K562 (cell line): ENCODE measurements around the gene SERPINE1. TPM values are rescaled to one million over a fixed set of nuclear protein-coding genes. Genes with fewer than 3 reads are reported as not detected.
A peak's percentile ranks its signal among the peaks of the same experiment; 100 is the strongest.

Experiments
- ATAC-seq: fragments of 200-7000 bp; cut with Tn5 transposase; 3 replicates; pipeline ENCODE4 v1.9.1; 2020; ENCODE audit warnings: moderate library complexity
- BruUV-seq: library from RNA; stranded (reverse); fragments of 400-500 nt; replicated peaks from 2 replicates; lab custom pipeline; 2021; lab: Mats Ljungman, UMichigan
- CTCF ChIA-PET: fragments of 300-600 bp; formaldehyde crosslinking; extraction: SDS; loops from one replicate; lab custom pipeline; 2021; ENCODE audit warnings: low intra/inter-chr PET ratio; lab: Yijun Ruan, JAX
- POLR2A ChIA-PET: fragments of 300-600, 350-650 bp; sonication (Branson Sonifier 250); formaldehyde crosslinking; extraction: SDS; loops from one replicate; lab custom pipeline; 2021; ENCODE audit warnings: antibody characterized with exemption, inconsistent platforms; lab: Yijun Ruan, JAX
- DNase-seq, 4 experiments: peaks; one replicate each; pipeline versions ENCODE4 v3.0.0 to v3.0.0-alpha.2; 2011 to 2018; ENCODE audit warnings: low spot score in 3 of 4, mixed read lengths in 3 of 4; ENCODE audit errors: extremely low read depth in 1 of 4
- FAIRE-seq: peaks from 2 replicates; lab custom pipeline; 2011; peaks lifted over from hg19 to GRCh38; lab: Jason Lieb, UNC
- H2AFZ ChIP-seq: 2 replicates; pipeline ENCODE4 v1.6.0; 2011; ENCODE audit warnings: low read depth, low read length, control low read depth, inconsistent platforms
- H3K27ac ChIP-seq: fragments of 200-600 bp; 3 replicates; pipeline ENCODE4 v1.8.0; 2011; ENCODE audit warnings: low read depth, mild to moderate bottlenecking, control low read depth, inconsistent platforms, low read length, moderate library complexity, mixed read lengths; ENCODE audit errors: extremely low read depth
- H3K27me3 ChIP-seq, 2 experiments: fragments of 300-600 bp in 1 of 2; 2 replicates in 1 of 2; 3 replicates in 1 of 2; pipeline versions ENCODE4 v1.6.0 to v1.8.0; 2011; ENCODE audit warnings: inconsistent platforms in 2 of 2, low read length in 2 of 2, mild to moderate bottlenecking in 1 of 2, mixed read lengths in 1 of 2, moderate library complexity in 1 of 2; ENCODE audit not compliant: control insufficient read depth in 2 of 2, insufficient read depth in 2 of 2
- H3K36me3 ChIP-seq: fragments of 300-600 bp; 3 replicates; pipeline ENCODE4 v1.8.0; 2011; ENCODE audit warnings: mild to moderate bottlenecking, low read length, inconsistent platforms; ENCODE audit not compliant: control insufficient read depth, insufficient read depth
- H3K4me1 ChIP-seq, 2 experiments: fragments of 200-600 bp in 1 of 2; replicated peaks in 1 of 2; 2 replicates in 1 of 2; 3 replicates in 1 of 2; pipeline versions ENCODE4 v1.5.1 to v1.8.0; 2011; ENCODE audit warnings: inconsistent platforms in 2 of 2, low read length in 2 of 2, mild to moderate bottlenecking in 1 of 2, mixed read lengths in 1 of 2, moderate library complexity in 1 of 2; ENCODE audit not compliant: control insufficient read depth in 2 of 2, insufficient read depth in 2 of 2
- H3K4me2 ChIP-seq: 2 replicates; pipeline ENCODE4 v1.6.1; 2011; ENCODE audit warnings: low read length, control low read depth, inconsistent platforms, mixed read lengths; ENCODE audit not compliant: insufficient read depth
- H3K4me3 ChIP-seq: fragments of 200-600 bp; sonication (generic), shearing (Covaris generic); 2 replicates; pipeline ENCODE4 v1.5.1; 2016; ENCODE audit warnings: control low read depth, inconsistent platforms
- H3K79me2 ChIP-seq: fragments of 200-600 bp; 3 replicates; pipeline ENCODE4 v1.8.0; 2011; ENCODE audit warnings: low read length, inconsistent platforms; ENCODE audit not compliant: control insufficient read depth, insufficient read depth
- H3K9ac ChIP-seq, 2 experiments: 2 replicates each; pipeline versions ENCODE4 v1.6.0 to v1.6.1; 2011; ENCODE audit warnings: low read depth in 2 of 2, low read length in 2 of 2, control low read depth in 1 of 2, inconsistent platforms in 1 of 2, mild to moderate bottlenecking in 1 of 2, mixed read lengths in 1 of 2; ENCODE audit not compliant: insufficient read depth in 1 of 2
- H3K9me1 ChIP-seq: one replicate; pipeline ENCODE4 v1.6.0; 2011; ENCODE audit warnings: inconsistent platforms, mild to moderate bottlenecking, low read length, moderate library complexity; ENCODE audit not compliant: control insufficient read depth, insufficient read depth
- H3K9me3 ChIP-seq: replicated peaks from 2 replicates; pipeline ENCODE4 v1.5.1; 2011; ENCODE audit warnings: low read depth, low read length, inconsistent platforms; ENCODE audit not compliant: control insufficient read depth, insufficient read depth
- H4K20me1 ChIP-seq: replicated peaks from 2 replicates; pipeline ENCODE4 v1.6.1; 2011; ENCODE audit warnings: low read length, inconsistent platforms, mixed read lengths; ENCODE audit not compliant: control insufficient read depth, insufficient read depth
- ELF1 ChIP-seq: fragments of 200-800 bp; sonication (Bioruptor generic); IDR thresholded peaks from 2 replicates; pipeline ENCODE4 v1.6.1; 2016; ENCODE audit warnings: missing genetic modification characterization, missing compliant biosample characterization
- HMBOX1 ChIP-seq: sonication (generic); IDR thresholded peaks from 2 replicates; pipeline ENCODE4 v1.6.1; 2016
- HMG20B ChIP-seq: fragments of 250-450 bp; sonication (Bioruptor Pico); IDR thresholded peaks from 2 replicates; pipeline ENCODE4 v1.5.0; 2021; ENCODE audit warnings: mild to moderate bottlenecking
- MEF2A ChIP-seq: IDR thresholded peaks from 2 replicates; pipeline ENCODE4 v1.6.1; 2011; ENCODE audit warnings: low read depth, mild to moderate bottlenecking, low read length, moderate library complexity; ENCODE audit not compliant: control insufficient read depth
- MEF2D ChIP-seq: conservative IDR thresholded peaks from 2 replicates; pipeline ENCODE4 v1.6.1; 2016; ENCODE audit warnings: low read depth, missing genetic modification characterization, missing compliant biosample characterization
- RREB1 ChIP-seq: fragments of 250-450 bp; sonication (Bioruptor Pico); IDR thresholded peaks from 2 replicates; pipeline ENCODE4 v1.4.0; 2020
- STAT6 ChIP-seq: sonication (generic); formaldehyde crosslinking; IDR thresholded peaks from 2 replicates; pipeline ENCODE4 v1.8.1; 2023; ENCODE audit warnings: mild to moderate bottlenecking, missing genetic modification reagents
- ZNF639 ChIP-seq, 2 experiments: fragments of 200-800 bp in 1 of 2; sonication (Bioruptor generic) in 1 of 2; sonication (generic) in 1 of 2; formaldehyde crosslinking in 1 of 2; IDR thresholded peaks in 1 of 2; conservative IDR thresholded peaks in 1 of 2; 2 replicates each; pipeline versions ENCODE4 v1.5.0 to v1.6.1; 2016 to 2020; ENCODE audit warnings: missing compliant biosample characterization in 1 of 2, missing genetic modification characterization in 1 of 2, missing genetic modification reagents in 1 of 2
- WGBS: fragments of 100-300 bp; shearing (Covaris generic); methylation state at CpG from one replicate; pipeline ENCODE4 v1.1.6; 2016; ENCODE audit warnings: low coverage, mixed read lengths; ENCODE audit not compliant: insufficient coverage; ENCODE audit errors: missing lambda C conversion rate; 5-methylcytosine and 5-hydroxymethylcytosine counted together
- in situ Hi-C: fragments of 300-500 bp; cut with MboI; formaldehyde crosslinking; loops from 4 replicates; pipeline ENCODE4 v1.15.0; 2018; ENCODE audit warnings: inconsistent platforms, mixed read lengths
- intact Hi-C: fragments of 100-400 bp; cut with micrococcal nuclease; formaldehyde crosslinking; loops from 2 replicates; pipeline ENCODE4 v1.14.2; 2022
- polyA plus RNA-seq, 8 experiments: library from polyadenylated mRNA; depleted of rRNA in 4 of 8; stranded (reverse) in 5 of 8; unstranded in 3 of 8; fragments of >200 nt; fragmentation: Nextera tagmentation in 2 of 8; fragmentation: Illumina TruSeq in 1 of 8; extraction: Ambion mirVana in 2 of 8; extraction: Trizol in 1 of 8; gene quantifications; 2 replicates each; pipeline versions ENCODE4 v1.2.1 to v1.2.3, GENCODE V29; 2011 to 2014; ENCODE audit warnings: inconsistent platforms in 1 of 8, missing spikeins in 1 of 8
- total RNA-seq, 7 experiments: library from RNA; depleted of rRNA in 6 of 7; stranded (reverse); fragments of >200 nt in 6 of 7; fragmentation: Illumina TruSeq in 2 of 7; extraction: Trizol in 2 of 7; gene quantifications; 2 replicates each; pipeline versions ENCODE4 v1.2.1 to v1.2.3, GENCODE V29; 2011 to 2021; ENCODE audit warnings: low replicate concordance in 1 of 7

The SERPINE1 gene
- total and polyA plus RNA-seq, 9 of the 15 experiments (the other 6 are each of a cell fraction or from before 2014, with no cell fraction given), result 0.22 to 4.8 (median 0.91) TPM

- no peak for FAIRE-seq
- H3K9me1 ChIP-seq, result no peaks in the 10 kb centered on the region
- TF ChIP-seq ELF1 (tag), result peak; percentile 3; the same call in 1 of the 2 replicates
- TF ChIP-seq HMBOX1, result no peak
- no peak for TF ChIP-seq MEF2A
- TF ChIP-seq HMG20B (CRISPR knock-in tag), result no peak
- 0 out of 2 replicates have a peak, but pooled peaks have one; percentile 13 for TF ChIP-seq MEF2D (tag)
- no peak for TF ChIP-seq RREB1
- TF ChIP-seq ZNF639 (CRISPR knock-in tag; conservative IDR thresholded peaks at IDR 0.05 in 1 of 2, IDR thresholded peaks at IDR 0.05 in 1 of 2), result 0 out of 4 replicates have a peak, but pooled peaks of 1 of the 2 experiments have one; percentile 38
- no peak for TF ChIP-seq STAT6
Measured at GRCh38 chr7:101125989-101126650, 784 bp upstream of the SERPINE1 start.

More at GRCh38 chr7:101125989-101126650, 784 bp upstream of the SERPINE1 start:
- Histone ChIP-seq H3K27me3 (no peaks in the 10 kb centered on the region), H3K9ac (peak overlapping the region; percentile 23 to 37; a peak in 2 of 4 replicates), H3K79me2 (no peaks in the 10 kb centered on the region), H3K9me3 (no peaks in the 10 kb centered on the region), H3K36me3 (no peaks in the 10 kb centered on the region), H3K4me3 (no peak overlapping the region), H3K4me2 (peak overlapping the region; percentile 79; the same call in 1 of the 2 replicates), H2AFZ (peak overlapping the region; percentile 94), H3K27ac (no peak overlapping the region), H4K20me1 (no peaks in the 10 kb centered on the region), H3K4me1 (peaks cover 30 to 42% of the 10 kb centered on the region in 2 experiments)
- DNase-seq, result peak in 1 of 4 experiments; percentile 25
- intact Hi-C loops (no loop called here), in situ Hi-C loops (no loop called here)
- BruUV-seq, result no TSS peak
- ATAC-seq, result peak; percentile 19
- 56% methylated on average over 13 of the region's 15 CpGs for WGBS
- CTCF ChIA-PET, result no interaction called here
- POLR2A ChIA-PET, result interaction anchor here (0.6 to 2.7 kb wide), 4 partner anchors 12 to 756 kb away, joined by 3 to 10 read pairs (median 4); no protein-coding TSS in a partner anchor
